Measurements from ENCODE around the gene LPAR3. TPM values are rescaled to one million over a fixed set of nuclear protein-coding genes. Genes with fewer than 3 reads are reported as not detected.

LPAR3 gene
- total RNA-seq, 1 experiment from 2014 or later, result 0.07 TPM

DNA sequence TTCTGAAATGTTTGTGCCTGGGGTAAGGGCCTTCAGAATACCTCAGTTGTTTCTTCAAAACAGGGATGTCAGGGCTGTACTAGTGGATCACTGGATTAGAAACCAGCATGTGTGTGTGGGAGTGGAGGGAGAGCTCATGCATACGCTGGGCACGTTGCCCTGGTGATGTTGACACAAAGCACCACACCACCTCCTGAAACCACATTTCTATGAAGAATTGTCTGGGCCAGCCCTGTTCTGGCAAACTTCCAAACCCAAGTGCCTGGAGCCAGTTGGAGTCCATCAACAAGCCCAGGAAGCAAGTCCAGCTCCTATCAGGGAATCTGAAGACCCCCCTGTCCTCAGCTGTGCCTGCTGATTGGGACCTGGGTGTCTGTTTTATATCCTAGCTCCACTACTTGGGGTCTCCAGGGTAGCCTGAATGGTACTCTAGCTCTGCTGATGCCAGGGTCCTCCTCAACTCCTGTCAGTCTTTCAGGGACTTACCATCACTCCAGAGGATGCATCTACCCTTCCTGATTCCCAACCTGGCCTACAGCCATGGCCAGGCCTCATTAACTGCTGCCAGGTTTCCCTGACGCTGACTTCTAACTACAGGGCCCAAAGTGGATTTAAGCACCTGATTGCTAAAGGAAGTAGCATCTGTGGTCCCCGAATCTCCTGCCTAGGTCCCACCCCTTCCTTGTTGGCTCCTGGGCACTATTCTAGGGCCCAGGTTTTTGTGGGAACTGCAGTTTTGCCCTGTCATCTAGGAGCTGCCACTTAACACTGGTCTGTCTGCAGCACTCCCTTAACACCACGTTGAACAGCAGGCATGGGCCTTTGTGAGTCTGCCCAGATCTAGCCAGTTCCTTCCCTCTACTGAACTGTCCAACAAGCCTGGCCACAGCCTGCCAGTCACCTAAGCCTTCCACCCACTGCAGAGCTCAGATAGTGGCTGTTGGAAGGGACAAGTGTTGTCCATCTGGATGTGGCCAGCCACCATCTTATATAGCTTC is 45.5 kb downstream of the LPAR3 start:
- H3K9me3 ChIP-seq, result peaks cover 2% of the 10 kb centered on the region; the same call in 1 of the 2 replicates
- no peak overlapping the region for H3K4me3 ChIP-seq
- DNase-seq, result peak; percentile 93
- H3K36me3 ChIP-seq, result no peaks in the 10 kb centered on the region
- no peaks in the 10 kb centered on the region for H3K27me3 ChIP-seq

DNA sequence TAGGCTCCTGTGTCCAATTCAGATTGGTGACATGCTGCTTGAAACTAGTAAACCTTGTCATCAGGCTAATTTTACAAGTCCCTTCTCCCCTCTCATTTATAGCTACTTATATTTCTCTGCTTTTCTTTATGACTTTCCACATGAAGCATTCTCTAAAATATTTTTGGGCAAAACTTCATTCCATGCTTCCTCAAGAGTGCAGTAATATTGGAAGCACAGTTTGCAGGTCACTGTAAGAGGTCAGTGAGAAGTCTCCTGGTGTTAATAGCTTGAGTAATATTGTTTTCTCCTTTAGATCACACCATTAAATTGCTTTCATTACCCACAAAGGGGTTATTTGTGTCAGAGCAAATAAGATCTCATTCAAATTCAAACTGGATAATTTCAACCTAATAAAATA is 46.6 kb downstream of the LPAR3 start:
- Histone ChIP-seq H3K4me3 (no peak overlapping the region), H3K9me3 (peaks cover 2% of the 10 kb centered on the region; the same call in 1 of the 2 replicates), H3K36me3 (no peaks in the 10 kb centered on the region), H3K27me3 (no peaks in the 10 kb centered on the region)
- no peak for DNase-seq

DNA sequence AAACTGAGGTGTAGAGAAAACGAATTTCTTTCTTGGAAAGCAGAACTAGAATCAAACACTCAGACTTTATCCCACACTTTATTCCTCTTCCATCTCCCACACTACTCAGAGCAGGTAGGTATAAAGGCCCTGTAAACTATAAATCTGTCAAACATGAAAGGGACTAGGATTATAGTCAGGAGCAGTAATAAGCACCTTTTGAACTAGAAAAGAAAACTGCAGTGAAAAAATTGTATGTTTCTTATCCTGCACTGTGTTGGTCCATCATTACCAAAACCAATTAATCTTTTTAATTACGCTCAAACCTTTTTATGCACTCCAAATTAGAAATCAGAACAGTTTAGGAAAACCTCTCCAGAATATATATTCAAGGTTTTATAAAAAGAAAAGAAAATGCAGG is 47.6 kb downstream of the LPAR3 start:
- Histone ChIP-seq H3K27me3 (no peaks in the 10 kb centered on the region), H3K36me3 (no peaks in the 10 kb centered on the region), H3K4me3 (no peak overlapping the region), H3K9me3 (peaks cover 2% of the 10 kb centered on the region; the same call in 1 of the 2 replicates)
- DNase-seq, result no peak

DNA sequence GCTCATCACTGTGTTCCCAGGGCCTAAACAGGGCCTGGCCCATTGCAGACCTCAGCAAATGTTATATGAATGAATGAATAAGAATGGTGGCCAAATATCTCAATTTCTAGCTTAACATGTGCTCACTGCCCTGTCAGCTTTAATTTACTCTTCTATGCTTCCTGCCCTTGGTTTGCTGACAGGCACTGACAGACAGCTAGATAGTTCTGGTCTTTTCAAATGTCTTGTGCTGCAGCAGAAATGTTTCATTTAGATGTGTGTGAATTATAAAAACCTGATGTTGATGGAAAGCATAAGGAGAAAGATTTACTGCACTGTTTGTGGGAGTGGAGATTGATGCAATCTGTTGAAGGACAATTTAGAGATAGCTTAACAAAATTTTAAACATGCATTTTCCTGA is 48.9 kb downstream of the LPAR3 start:
- no peaks in the 10 kb centered on the region for H3K27me3 ChIP-seq
- no peak overlapping the region for H3K4me3 ChIP-seq
- no peak for DNase-seq
- H3K9me3 ChIP-seq, result peaks cover 2% of the 10 kb centered on the region; the same call in 1 of the 2 replicates
- H3K36me3 ChIP-seq, result no peaks in the 10 kb centered on the region

DNA sequence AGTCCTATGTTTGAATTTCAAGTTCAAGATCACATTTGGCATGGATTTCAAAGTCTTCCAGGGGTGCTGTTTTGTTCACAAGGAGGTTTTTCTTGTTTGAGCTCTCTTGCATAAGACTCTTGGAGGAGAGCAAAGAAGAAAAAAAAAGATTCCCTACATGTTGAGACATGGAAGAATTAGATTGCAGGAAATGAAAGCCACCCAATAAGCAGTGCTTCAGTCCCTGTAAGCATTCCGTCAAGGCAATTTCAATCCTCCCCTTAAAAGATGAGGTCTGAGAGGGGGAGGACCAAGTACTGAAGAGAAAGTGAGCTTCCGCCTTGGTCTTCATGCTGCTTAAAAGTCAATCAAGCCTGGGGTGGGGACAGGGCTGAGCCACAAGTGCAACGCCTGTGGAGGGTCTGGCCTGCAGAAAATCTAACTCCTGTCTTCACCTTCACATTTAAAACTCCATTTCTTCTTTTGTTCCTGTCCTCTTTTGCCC is 50.2 kb downstream of the LPAR3 start:
- Histone ChIP-seq H3K9me3 (peaks cover 2% of the 10 kb centered on the region; the same call in 1 of the 2 replicates), H3K27me3 (no peaks in the 10 kb centered on the region), H3K4me3 (no peak overlapping the region), H3K36me3 (no peaks in the 10 kb centered on the region)
- no peak for DNase-seq

DNA sequence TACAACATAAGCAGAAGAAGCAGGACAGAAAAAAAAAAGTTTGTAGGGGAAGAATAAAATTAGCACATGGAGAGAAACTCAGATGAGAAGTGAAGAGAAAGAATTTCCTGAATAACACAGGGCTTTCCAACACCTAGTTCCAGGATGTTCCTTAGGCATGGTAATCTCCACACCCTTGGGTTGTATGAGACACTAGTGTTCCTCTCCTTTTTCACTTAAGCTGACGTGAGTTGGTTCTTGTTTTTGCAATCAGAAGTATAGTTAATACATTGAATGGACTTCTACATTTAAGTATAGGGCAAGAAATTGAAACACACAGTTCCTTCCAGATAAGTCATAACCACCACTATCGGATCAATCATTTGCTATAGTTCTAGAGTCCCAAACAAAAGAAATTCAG is 51.0 kb downstream of the LPAR3 start:
- Histone ChIP-seq H3K27me3 (no peaks in the 10 kb centered on the region), H3K4me3 (no peak overlapping the region), H3K9me3 (peaks cover 2% of the 10 kb centered on the region; the same call in 1 of the 2 replicates), H3K36me3 (no peaks in the 10 kb centered on the region)
- DNase-seq, result no peak

DNA sequence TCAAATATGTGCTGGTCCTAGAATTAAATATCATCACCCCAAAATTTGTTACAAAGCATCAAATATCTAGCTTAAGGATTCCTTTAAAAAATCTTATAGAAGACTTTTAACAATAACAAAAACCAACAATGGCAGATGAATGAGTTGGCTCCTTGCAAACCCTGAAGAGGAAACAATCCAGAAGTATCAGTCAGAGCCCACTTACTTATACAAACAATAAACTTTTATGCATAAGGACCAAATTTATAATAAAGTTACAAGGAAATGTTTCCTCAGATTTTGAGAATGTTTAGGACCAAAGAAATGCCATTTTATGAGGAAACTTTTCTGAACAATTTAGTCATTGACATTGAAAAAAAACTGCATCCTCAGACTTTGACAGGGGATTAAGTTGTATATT is 52.7 kb downstream of the LPAR3 start:
- H3K27me3 ChIP-seq, result no peaks in the 10 kb centered on the region
- H3K36me3 ChIP-seq, result no peaks in the 10 kb centered on the region
- no peak for DNase-seq
- H3K9me3 ChIP-seq, result no peaks in the 10 kb centered on the region
- H3K4me3 ChIP-seq, result no peak overlapping the region

DNA sequence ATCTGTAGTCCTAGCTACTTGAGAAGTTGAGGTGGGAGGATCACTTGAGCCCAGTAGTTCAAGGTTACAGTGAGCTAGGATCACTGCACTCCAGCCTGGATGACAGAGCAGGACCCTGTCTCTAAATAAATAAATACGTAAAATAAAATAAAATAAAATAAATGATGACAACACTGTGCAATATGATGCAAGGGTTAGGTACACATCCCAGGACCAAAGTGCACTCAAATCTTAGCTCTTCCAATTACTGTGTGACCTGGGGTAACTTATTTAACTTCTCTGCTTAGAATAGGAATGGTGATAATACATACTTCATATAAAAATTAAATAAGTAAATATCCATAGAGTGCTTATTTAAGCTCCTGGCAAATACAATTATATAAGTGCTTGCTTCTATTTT is 53.5 kb downstream of the LPAR3 start:
- DNase-seq, result no peak
- Histone ChIP-seq H3K9me3 (no peaks in the 10 kb centered on the region), H3K36me3 (no peaks in the 10 kb centered on the region), H3K4me3 (no peak overlapping the region), H3K27me3 (no peaks in the 10 kb centered on the region)

DNA sequence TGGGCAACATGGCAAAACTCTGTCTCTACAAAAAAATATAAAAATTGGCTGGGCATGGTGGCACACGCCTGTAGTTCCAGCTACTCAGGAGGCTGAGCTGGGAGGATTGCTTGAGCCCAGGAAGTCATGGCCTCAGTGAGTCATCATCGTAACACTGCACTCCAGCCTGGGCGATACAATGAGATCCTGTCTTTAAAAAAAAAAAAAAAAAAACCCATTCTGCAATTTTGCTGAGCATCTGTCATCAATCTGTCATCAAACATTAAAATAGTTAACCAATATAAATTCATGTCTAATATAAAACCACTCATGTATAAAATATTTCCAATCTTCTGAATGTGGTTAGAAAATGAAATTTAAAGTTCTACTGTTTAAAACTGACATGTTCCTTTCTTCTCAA is 56.9 kb downstream of the LPAR3 start:
- no peaks in the 10 kb centered on the region for H3K9me3 ChIP-seq
- H3K4me3 ChIP-seq, result no peak overlapping the region
- H3K36me3 ChIP-seq, result no peaks in the 10 kb centered on the region
- H3K27me3 ChIP-seq, result no peaks in the 10 kb centered on the region
- peak; percentile 77 for DNase-seq

DNA sequence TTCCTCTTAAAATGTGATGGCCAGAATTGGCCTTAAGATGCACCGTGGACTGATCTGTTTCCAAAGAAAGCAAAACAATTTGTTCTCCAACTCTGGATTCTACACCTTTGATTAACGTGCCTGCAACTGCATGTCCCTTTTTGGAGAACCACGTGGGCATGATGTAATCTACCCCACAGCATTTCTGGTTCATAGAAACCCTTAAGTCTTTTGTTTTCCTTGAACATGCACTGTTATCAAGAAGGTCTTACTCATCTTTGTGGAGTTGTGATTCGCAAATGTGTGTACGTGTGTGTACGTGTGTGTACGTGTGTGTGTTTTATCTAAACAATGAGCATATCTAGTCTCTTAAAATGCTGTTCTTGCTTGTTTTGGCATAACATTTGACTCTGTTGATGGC is 57.8 kb downstream of the LPAR3 start:
- Histone ChIP-seq H3K4me3 (no peak overlapping the region), H3K9me3 (no peaks in the 10 kb centered on the region), H3K27me3 (no peaks in the 10 kb centered on the region), H3K36me3 (no peaks in the 10 kb centered on the region)
- DNase-seq, result no peak

DNA sequence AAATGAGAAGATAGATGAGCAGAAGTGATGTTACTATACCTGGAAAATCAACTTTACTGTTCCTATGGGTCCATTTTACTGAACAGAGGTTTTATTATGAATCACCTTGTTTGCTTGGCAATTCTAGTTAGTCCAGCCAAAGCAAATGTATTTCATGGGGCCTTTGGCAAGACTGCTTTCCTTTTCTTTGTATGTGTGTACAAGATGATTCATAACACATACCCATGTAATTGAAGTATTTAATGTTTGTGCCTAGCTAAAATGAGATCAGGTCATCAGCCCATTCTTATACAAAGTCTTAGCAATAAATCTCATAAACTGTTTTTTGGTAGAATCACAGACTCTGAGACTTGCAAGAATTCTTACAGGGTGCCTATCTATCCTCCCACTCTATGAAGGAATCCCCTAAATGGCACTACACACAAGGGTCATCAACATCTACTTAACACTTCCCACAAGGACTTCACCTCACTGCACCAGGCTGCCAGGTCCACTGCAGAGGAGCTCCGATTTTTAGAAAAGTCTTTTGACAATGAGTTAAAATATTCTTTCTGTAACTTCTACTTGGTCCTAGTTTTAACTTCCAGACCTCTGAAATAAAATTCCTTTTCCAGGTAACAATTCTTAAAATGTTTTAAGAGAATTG is 58.5 kb downstream of the LPAR3 start:
- H3K9me3 ChIP-seq, result no peaks in the 10 kb centered on the region
- H3K27me3 ChIP-seq, result no peaks in the 10 kb centered on the region
- H3K36me3 ChIP-seq, result no peaks in the 10 kb centered on the region
- H3K4me3 ChIP-seq, result no peak overlapping the region
- DNase-seq, result peak; percentile 61

DNA sequence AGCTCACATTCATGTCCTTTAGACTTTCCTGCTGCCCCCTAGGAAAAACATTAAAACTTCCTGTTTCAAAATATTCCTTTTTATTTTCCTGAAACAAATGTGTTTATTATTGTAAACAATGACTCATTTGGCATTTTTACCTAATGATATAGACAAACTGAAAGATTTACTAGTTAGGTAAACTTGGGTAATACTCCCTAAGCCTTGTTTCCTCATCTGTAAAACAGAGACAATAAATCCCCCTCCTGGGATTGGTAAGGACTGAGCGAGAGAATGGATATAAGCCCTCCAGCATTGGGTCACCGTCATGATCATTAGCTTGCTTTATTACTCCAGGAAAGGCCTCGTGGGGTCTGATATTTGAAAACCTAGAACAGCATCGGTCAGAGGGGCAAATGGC is 59.8 kb downstream of the LPAR3 start:
- no peaks in the 10 kb centered on the region for H3K9me3 ChIP-seq
- no peaks in the 10 kb centered on the region for H3K36me3 ChIP-seq
- no peak for DNase-seq
- H3K4me3 ChIP-seq, result no peak overlapping the region
- H3K27me3 ChIP-seq, result no peaks in the 10 kb centered on the region

DNA sequence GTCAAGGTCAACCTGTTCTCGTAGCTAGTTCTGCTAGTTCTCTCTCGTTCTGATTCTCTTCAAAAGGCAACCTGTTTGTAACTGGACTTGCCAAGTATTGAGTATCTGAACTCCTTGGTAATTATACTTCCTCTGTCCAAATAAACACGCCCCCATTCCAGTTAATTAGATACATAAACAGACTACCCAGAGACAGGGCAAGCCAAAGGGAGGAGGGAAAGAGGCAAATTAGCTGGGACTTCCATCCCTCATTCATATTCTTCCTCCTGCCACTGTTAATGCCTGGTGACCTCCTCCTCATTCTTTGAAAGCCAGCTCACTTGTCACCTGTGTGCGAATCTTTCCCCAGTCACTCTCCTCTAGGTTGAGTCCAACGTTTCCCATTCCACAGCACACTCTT is 62.9 kb downstream of the LPAR3 start:
- H3K4me3 ChIP-seq, result no peak overlapping the region
- DNase-seq, result no peak
- H3K27me3 ChIP-seq, result no peaks in the 10 kb centered on the region
- H3K9me3 ChIP-seq, result no peaks in the 10 kb centered on the region
- H3K36me3 ChIP-seq, result no peaks in the 10 kb centered on the region

DNA sequence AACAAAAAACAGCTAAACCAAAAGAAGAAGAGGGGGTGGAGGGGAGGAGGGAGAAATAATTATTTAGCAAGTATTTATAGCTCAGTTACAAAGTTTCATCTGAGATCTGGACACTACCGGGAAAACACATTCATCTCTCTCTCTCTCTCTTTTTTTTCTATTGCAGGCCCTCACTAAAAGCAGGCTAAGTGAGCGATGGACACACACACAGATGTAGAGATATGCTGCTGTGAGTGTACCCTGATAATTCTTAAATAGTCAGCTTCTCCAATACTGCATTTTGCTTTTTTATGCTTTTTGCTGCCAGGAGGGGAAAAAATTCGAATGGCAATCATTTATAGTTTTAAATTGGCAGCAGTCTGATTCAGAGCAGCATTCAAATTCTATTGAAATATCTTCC is 65.0 kb downstream of the LPAR3 start:
- H3K4me3 ChIP-seq, result no peak overlapping the region
- DNase-seq, result no peak
- no peaks in the 10 kb centered on the region for H3K9me3 ChIP-seq
- H3K27me3 ChIP-seq, result no peaks in the 10 kb centered on the region
- H3K36me3 ChIP-seq, result no peaks in the 10 kb centered on the region

DNA sequence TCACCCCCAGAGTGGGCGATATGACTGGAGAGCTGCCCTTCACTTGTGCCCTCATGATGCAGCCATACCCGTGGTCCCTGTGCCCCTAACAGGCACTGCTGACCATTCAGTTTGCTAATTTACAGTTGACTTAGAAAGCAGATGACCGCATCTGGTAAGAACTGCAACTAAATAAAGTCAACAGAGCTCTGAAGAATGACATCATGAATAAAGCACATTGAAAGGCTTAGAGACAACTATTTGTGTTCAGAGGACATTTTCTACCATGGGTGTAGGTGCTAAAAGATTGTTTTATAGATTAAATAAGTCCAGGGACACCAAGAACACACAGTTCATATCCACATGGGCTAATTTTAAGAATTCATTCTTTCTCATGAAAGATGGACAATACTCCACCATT is 65.5 kb downstream of the LPAR3 start:
- no peak for DNase-seq
- Histone ChIP-seq H3K4me3 (no peak overlapping the region), H3K27me3 (no peaks in the 10 kb centered on the region), H3K36me3 (no peaks in the 10 kb centered on the region), H3K9me3 (no peaks in the 10 kb centered on the region)

DNA sequence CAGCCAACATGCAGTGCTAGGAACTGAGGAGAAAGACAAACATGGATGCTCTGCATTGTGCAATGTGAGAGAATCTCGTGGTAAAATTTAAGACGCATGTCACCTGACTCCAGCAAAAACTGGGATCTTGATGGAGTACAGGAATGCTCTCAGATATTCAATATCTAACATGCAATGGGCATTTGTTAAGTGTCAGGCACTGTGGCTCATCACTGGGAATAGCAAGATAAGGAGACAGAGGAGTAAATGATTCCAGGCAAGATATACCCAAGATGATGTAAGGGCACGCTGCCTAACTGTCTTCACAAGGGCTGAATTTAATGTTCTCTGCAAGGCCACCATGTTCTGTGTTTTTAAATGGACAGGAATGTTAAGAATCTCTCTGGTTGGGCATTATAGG is 67.8 kb downstream of the LPAR3 start:
- no peak overlapping the region for H3K4me3 ChIP-seq
- no peaks in the 10 kb centered on the region for H3K36me3 ChIP-seq
- no peaks in the 10 kb centered on the region for H3K27me3 ChIP-seq
- DNase-seq, result no peak
- no peaks in the 10 kb centered on the region for H3K9me3 ChIP-seq

DNA sequence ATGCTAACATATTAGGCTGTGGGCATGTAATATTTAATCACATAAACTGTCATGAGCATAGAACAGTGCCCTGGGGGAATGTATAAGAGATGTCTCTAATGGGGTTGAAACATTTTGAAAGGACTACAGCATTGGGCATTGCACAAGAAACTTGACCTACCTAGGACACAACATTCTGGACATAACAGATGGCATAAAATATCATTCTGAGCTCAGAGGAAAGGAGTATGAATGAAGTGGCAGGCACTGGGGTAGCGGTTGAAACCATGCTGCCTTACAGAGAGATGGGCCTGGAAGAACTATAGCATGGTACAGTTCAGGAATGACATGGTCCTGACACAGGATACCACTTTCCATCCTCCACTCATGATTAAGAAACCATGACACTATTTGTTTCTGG is 69.0 kb downstream of the LPAR3 start:
- no peaks in the 10 kb centered on the region for H3K36me3 ChIP-seq
- no peaks in the 10 kb centered on the region for H3K27me3 ChIP-seq
- no peak overlapping the region for H3K4me3 ChIP-seq
- H3K9me3 ChIP-seq, result no peaks in the 10 kb centered on the region
- no peak for DNase-seq
